HepG2 (cell line): Measurements from ENCODE around the gene SNPH. TPM values are rescaled to one million over a fixed set of nuclear protein-coding genes. Genes with fewer than 3 reads are reported as not detected.
"Not testable (repeated sequence)": the region's sequence is repeated elsewhere in the genome, so short reads cannot be mapped to it uniquely, and the experiment has no call there.

Source experiments
- ATAC-seq: fragments of 200-7000 bp; cut with Tn5 transposase; 3 replicates; pipeline ENCODE4 v1.9.1; 2020; ENCODE audit warnings: mild to moderate bottlenecking, moderate library complexity
- BruUV-seq: library from RNA; stranded (reverse); fragments of 400-500 nt; replicated peaks from 2 replicates; lab custom pipeline; 2021; lab: Mats Ljungman, UMichigan
- CTCF ChIA-PET: fragments of 300-600 bp; formaldehyde crosslinking; extraction: SDS; loops from one replicate; lab custom pipeline; 2021; ENCODE audit warnings: low total read pairs, inconsistent platforms, low intra/inter-chr PET ratio; lab: Yijun Ruan, JAX
- POLR2A ChIA-PET: fragments of 350-600 bp; sonication (Branson Sonifier 250); formaldehyde crosslinking; loops from one replicate; lab custom pipeline; 2020; ENCODE audit warnings: antibody characterized with exemption, inconsistent platforms; lab: Yijun Ruan, JAX
- DNase-seq: peaks from one replicate; pipeline ENCODE4 v3.0.0-alpha.2; 2015; ENCODE audit warnings: low spot score
- FAIRE-seq: peaks from 3 replicates; lab custom pipeline; 2011; peaks lifted over from hg19 to GRCh38; lab: Jason Lieb, UNC
- H2AFZ ChIP-seq: one replicate; pipeline ENCODE4 v1.6.1; 2011; ENCODE audit warnings: low read length, inconsistent platforms
- H3K27ac ChIP-seq: fragments of 300-600 bp; 3 replicates; pipeline ENCODE4 v1.8.0; 2011; ENCODE audit warnings: mixed run types, mild to moderate bottlenecking, mixed read lengths, low read length, inconsistent platforms; ENCODE audit not compliant: insufficient read depth; ENCODE audit errors: extremely low read length
- H3K27me3 ChIP-seq, 2 experiments: fragments of 200-600 bp in 1 of 2; 2 replicates in 1 of 2; 3 replicates in 1 of 2; pipeline versions ENCODE4 v1.6.0 to v1.8.0; 2011; ENCODE audit warnings: low read length in 2 of 2, mild to moderate bottlenecking in 2 of 2, moderate library complexity in 2 of 2, inconsistent platforms in 1 of 2; ENCODE audit not compliant: insufficient read depth in 2 of 2, control insufficient read depth in 1 of 2
- H3K36me3 ChIP-seq, 2 experiments: fragments of 200-600 bp in 1 of 2; replicated peaks in 1 of 2; 2 replicates in 1 of 2; 3 replicates in 1 of 2; pipeline versions ENCODE4 v1.5.1 to v1.8.0; 2011; ENCODE audit warnings: low read length in 2 of 2, inconsistent platforms in 1 of 2; ENCODE audit not compliant: insufficient read depth in 2 of 2, control insufficient read depth in 1 of 2
- H3K4me1 ChIP-seq: 2 replicates; pipeline ENCODE4 v1.5.1; 2012; ENCODE audit warnings: low read length, inconsistent platforms; ENCODE audit not compliant: insufficient read depth
- H3K4me2 ChIP-seq: 2 replicates; pipeline ENCODE4 v1.6.0; 2011; ENCODE audit warnings: low read depth, low read length, inconsistent platforms
- H3K4me3 ChIP-seq, 3 experiments: fragments of 200-600 bp in 1 of 3; sonication (generic), shearing (Covaris generic) in 1 of 3; replicated peaks in 1 of 3; 2 replicates each; pipeline ENCODE4 v1.5.1; 2011 to 2016; ENCODE audit warnings: low read length in 3 of 3, inconsistent platforms in 2 of 3, low read depth in 2 of 3, mild to moderate bottlenecking in 2 of 3, control low read depth in 1 of 3, mixed read lengths in 1 of 3; ENCODE audit not compliant: insufficient read depth in 1 of 3
- H3K79me2 ChIP-seq: one replicate; pipeline ENCODE4 v1.6.1; 2011; ENCODE audit warnings: low read length, inconsistent platforms; ENCODE audit not compliant: insufficient read depth
- H3K9ac ChIP-seq: 2 replicates; pipeline ENCODE4 v1.6.0; 2011; ENCODE audit warnings: mild to moderate bottlenecking, low read depth, low read length, inconsistent platforms; ENCODE audit not compliant: insufficient read depth
- H3K9me3 ChIP-seq: 2 replicates; pipeline ENCODE4 v1.5.1; 2012; ENCODE audit warnings: mild to moderate bottlenecking, low read length
- H4K20me1 ChIP-seq: 2 replicates; pipeline ENCODE4 v1.6.0; 2011; ENCODE audit warnings: inconsistent platforms, mild to moderate bottlenecking, low read length, moderate library complexity; ENCODE audit not compliant: insufficient read depth
- ARID5B ChIP-seq: IDR thresholded peaks from 2 replicates; pipeline ENCODE4 v1.4.0; 2020; ENCODE audit warnings: mild to moderate bottlenecking, missing genetic modification reagents
- FOXA1 ChIP-seq, 2 experiments: fragments of 450-650 bp in 1 of 2; sonication (generic) in 1 of 2; formaldehyde crosslinking in 1 of 2; IDR thresholded peaks; 2 replicates each; pipeline versions ENCODE4 v1.4.0 to v1.6.1; 2016 to 2020; ENCODE audit warnings: missing genetic modification reagents in 1 of 2
- FOXA3 ChIP-seq: IDR thresholded peaks from 2 replicates; pipeline ENCODE4 v1.6.1; 2016; ENCODE audit warnings: missing genetic modification reagents, missing compliant biosample characterization
- MTA1 ChIP-seq: sonication (generic); formaldehyde crosslinking; IDR thresholded peaks from 2 replicates; pipeline ENCODE4 v1.4.0; 2020; ENCODE audit warnings: missing genetic modification reagents, mild to moderate bottlenecking, borderline replicate concordance
- PITX1 ChIP-seq: sonication (generic); formaldehyde crosslinking; IDR thresholded peaks from 2 replicates; pipeline ENCODE4 v1.5.1; 2020; ENCODE audit warnings: mild to moderate bottlenecking, missing genetic modification reagents
- RAD51 ChIP-seq: fragments of 450-650 bp; IDR thresholded peaks from 2 replicates; pipeline ENCODE4 v1.6.1; 2016; ENCODE audit warnings: borderline replicate concordance
- ZBTB7A ChIP-seq: sonication (generic); formaldehyde crosslinking; IDR thresholded peaks from 2 replicates; pipeline ENCODE4 v1.8.0; 2022; ENCODE audit warnings: mild to moderate bottlenecking, missing genetic modification reagents
- ZNF572 ChIP-seq: sonication (generic); formaldehyde crosslinking; IDR thresholded peaks from 2 replicates; pipeline ENCODE4 v1.5.1; 2020; ENCODE audit warnings: mild to moderate bottlenecking, missing genetic modification reagents
- WGBS: methylation state at CpG from one replicate; pipeline ENCODE4 v1.1.6; 2017; ENCODE audit warnings: low lambda C conversion rate; 5-methylcytosine and 5-hydroxymethylcytosine counted together
- in situ Hi-C: cut with HindIII; loops from 2 replicates; pipeline ENCODE4 v1.10.0; 2017; ENCODE audit warnings: low pct_unique_long_range_greater_than_20kb; ENCODE audit not compliant: extremely low pct_ligation_motif_present
- intact Hi-C: fragments of 100-400 bp; cut with micrococcal nuclease; formaldehyde crosslinking; loops from one replicate; pipeline ENCODE4 v1.10.0; 2022; ENCODE audit not compliant: unreplicated experiment
- polyA plus RNA-seq, 8 experiments: library from polyadenylated mRNA; depleted of rRNA in 3 of 8; stranded (reverse) in 7 of 8; unstranded in 1 of 8; fragments of >200 nt; fragmentation: Illumina TruSeq in 4 of 8; extraction: Trizol in 4 of 8; gene quantifications; 2 replicates each; pipeline versions ENCODE4 v1.2.1 to v1.2.3, GENCODE V29; 2011 to 2016; ENCODE audit warnings: low read depth in 4 of 8, missing spikeins in 1 of 8, mixed read lengths in 1 of 8; ENCODE audit not compliant: insufficient read depth in 1 of 8
- total RNA-seq, 5 experiments: library from RNA; depleted of rRNA; stranded (reverse); fragments of >200 nt; fragmentation: Illumina TruSeq; extraction: Trizol; gene quantifications; 2 replicates each; pipeline ENCODE4 v1.2.3, GENCODE V29; 2016; ENCODE audit warnings: low read depth in 1 of 5
- TF ChIP-seq, protein P1 (sequence below): sonication (generic); formaldehyde crosslinking; IDR thresholded peaks from 2 replicates; pipeline ENCODE4 v1.5.0; 2020; ENCODE audit warnings: mild to moderate bottlenecking, missing genetic modification reagents, borderline replicate concordance
- TF ChIP-seq, protein P2 (sequence below), 2 experiments: sonication (generic) in 1 of 2; formaldehyde crosslinking in 1 of 2; IDR thresholded peaks; 2 replicates each; pipeline versions ENCODE4 v1.5.1 to v1.6.1; 2011 to 2020; ENCODE audit warnings: borderline replicate concordance in 1 of 2, low read depth in 1 of 2, low read length in 1 of 2, mild to moderate bottlenecking in 1 of 2, missing genetic modification reagents in 1 of 2, moderate library complexity in 1 of 2

The SNPH gene
- total and polyA plus RNA-seq, 2 of the 13 experiments (the other 11 are each of a cell fraction or from before 2014, with no cell fraction given) = 0.09 TPM; not detected in 1

DNA sequence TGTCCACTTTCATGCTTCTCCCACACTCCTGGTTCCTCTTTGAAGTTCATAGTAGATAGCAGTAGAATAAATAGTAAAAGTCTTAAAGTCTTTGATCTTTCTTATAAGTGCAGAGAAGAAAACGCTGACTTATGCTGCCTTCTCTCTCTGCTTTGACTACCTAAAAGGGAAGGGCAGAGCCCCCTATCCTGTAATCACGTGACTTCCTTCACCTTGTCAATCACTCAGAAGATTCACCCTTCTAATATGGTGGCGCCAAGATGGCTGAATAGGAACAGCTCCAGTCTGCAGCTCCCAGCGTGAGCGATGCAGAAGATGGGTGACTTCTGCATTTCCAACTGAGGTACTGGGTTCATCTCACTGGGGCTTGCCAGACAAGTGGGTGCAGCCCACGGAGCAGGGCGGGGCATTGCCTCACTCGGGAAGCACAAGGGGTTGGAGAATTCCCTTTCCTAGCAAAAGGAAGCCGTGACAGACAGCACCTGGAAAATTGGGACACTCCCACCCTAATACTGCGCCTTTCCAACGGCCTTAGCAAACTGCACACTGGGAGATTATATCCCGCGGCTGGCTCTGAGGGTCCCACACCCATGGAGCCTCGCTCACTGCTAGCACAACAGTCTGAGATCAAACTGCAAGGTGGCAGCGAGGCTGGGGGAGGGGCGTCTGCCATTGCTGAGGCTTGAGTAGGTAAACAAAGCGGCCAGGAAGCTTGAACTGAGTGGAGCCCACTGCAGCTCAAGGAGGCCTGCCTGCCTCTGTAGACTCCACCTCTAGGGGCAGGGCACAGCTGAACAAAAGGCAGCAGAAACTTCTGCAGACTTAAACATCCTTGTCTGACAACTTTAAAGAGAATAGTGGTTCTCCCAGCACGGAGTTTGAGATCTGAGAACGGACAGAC, 49.3 kb upstream of the SNPH start (continued):
- TF ChIP-seq, protein P1, sequence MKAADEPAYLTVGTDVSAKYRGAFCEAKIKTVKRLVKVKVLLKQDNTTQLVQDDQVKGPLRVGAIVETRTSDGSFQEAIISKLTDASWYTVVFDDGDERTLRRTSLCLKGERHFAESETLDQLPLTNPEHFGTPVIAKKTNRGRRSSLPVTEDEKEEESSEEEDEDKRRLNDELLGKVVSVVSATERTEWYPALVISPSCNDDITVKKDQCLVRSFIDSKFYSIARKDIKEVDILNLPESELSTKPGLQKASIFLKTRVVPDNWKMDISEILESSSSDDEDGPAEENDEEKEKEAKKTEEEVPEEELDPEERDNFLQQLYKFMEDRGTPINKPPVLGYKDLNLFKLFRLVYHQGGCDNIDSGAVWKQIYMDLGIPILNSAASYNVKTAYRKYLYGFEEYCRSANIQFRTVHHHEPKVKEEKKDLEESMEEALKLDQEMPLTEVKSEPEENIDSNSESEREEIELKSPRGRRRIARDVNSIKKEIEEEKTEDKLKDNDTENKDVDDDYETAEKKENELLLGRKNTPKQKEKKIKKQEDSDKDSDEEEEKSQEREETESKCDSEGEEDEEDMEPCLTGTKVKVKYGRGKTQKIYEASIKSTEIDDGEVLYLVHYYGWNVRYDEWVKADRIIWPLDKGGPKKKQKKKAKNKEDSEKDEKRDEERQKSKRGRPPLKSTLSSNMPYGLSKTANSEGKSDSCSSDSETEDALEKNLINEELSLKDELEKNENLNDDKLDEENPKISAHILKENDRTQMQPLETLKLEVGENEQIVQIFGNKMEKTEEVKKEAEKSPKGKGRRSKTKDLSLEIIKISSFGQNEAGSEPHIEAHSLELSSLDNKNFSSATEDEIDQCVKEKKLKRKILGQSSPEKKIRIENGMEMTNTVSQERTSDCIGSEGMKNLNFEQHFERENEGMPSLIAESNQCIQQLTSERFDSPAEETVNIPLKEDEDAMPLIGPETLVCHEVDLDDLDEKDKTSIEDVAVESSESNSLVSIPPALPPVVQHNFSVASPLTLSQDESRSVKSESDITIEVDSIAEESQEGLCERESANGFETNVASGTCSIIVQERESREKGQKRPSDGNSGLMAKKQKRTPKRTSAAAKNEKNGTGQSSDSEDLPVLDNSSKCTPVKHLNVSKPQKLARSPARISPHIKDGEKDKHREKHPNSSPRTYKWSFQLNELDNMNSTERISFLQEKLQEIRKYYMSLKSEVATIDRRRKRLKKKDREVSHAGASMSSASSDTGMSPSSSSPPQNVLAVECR (CRISPR knock-in tag) = 0 out of 2 replicates have a peak, but pooled peaks have one; percentile 14
- TF ChIP-seq ARID5B (CRISPR knock-in tag) = 0 out of 2 replicates have a peak, but pooled peaks have one; percentile 20
- 0 out of 2 replicates have a peak, but pooled peaks have one; percentile 24 for TF ChIP-seq MTA1 (CRISPR knock-in tag)
- TF ChIP-seq RAD51 = peak; percentile 87
- TF ChIP-seq FOXA3 = 0 out of 2 replicates have a peak, but pooled peaks have one; percentile 23
- 0 out of 2 replicates have a peak, but pooled peaks have one; percentile 15 for TF ChIP-seq PITX1 (CRISPR knock-in tag)
- TF ChIP-seq ZNF572 = 0 out of 2 replicates have a peak, but pooled peaks have one; percentile 39
- TF ChIP-seq ZBTB7A (CRISPR knock-in tag) = 0 out of 2 replicates have a peak, but pooled peaks have one; percentile 38
- TF ChIP-seq FOXA1 (IDR thresholded peaks at IDR 0.05) = not testable (repeated sequence)
- peak; percentile 56 for TF ChIP-seq FOXA1 (CRISPR knock-in tag; IDR thresholded peaks at IDR 0.05)
- TF ChIP-seq, protein P2, sequence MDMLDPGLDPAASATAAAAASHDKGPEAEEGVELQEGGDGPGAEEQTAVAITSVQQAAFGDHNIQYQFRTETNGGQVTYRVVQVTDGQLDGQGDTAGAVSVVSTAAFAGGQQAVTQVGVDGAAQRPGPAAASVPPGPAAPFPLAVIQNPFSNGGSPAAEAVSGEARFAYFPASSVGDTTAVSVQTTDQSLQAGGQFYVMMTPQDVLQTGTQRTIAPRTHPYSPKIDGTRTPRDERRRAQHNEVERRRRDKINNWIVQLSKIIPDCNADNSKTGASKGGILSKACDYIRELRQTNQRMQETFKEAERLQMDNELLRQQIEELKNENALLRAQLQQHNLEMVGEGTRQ (IDR thresholded peaks at IDR 0.05; ENCODE audit: low read depth, low read length) = peak; percentile 70
- TF ChIP-seq, protein P2 (CRISPR knock-in tag; IDR thresholded peaks at IDR 0.05; ENCODE audit: borderline replicate concordance) = not testable (repeated sequence)

- CTCF ChIA-PET, FAIRE-seq, in situ Hi-C loops, H3K79me2 ChIP-seq, ATAC-seq, H3K4me3 ChIP-seq, H2AFZ ChIP-seq, H3K4me2 ChIP-seq, H3K27ac ChIP-seq, POLR2A ChIA-PET, H3K9me3 ChIP-seq, H3K9ac ChIP-seq, BruUV-seq, H4K20me1 ChIP-seq, H3K36me3 ChIP-seq, DNase-seq, intact Hi-C loops: not testable (repeated sequence)
- Histone ChIP-seq H3K27me3 (peaks cover 4 to 24% of the 10 kb centered on the region in 2 experiments), H3K4me1 (peaks cover 13% of the 10 kb centered on the region)
- WGBS = 52% methylated on average over 4 of the region's 4 CpGs
These were observed 43.3 kb upstream of the SNPH start for GRCh38 chr20:1222750-1223149.
